ENCODE results near the gene PLA2G2D.

Gene PLA2G2D

DNA sequence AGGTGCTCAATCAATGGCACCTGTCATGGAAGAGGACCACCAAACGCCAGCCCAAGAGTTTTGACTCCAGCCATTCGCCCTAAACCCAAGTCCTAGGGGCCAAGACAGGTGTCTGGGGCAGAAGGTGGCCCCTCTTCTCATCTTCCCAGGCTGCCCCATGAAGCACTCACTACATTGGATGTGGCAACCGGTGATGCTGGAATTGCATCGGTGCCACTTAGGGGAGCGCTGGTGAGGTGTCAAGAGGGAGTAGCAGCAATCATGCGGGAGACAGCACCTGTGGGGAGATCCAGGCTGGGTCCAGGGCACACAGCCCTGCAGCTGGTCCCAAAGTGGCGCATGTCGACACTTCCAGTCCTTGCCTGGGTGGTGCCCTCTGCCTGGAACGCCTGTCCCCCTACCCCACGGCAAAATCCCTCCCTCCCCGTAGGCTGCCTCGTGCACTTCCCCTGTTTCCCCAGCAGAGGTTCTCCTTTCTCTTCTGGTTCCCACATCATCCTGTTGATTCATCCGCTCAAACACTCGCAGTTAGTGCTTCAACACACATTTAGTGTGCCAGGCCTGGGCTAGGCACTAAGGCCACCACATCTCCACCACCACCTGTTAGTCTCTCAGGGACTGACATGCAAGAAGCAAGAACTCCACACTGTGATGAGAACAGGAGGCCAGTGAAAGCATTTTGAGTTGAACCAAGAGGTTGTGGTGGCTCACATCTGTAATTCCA, 18.5 kb downstream of the PLA2G2D start:
- ATAC-seq, result peak; percentile 89
- no peak for TF ChIP-seq ZNF8 (CRISPR knock-in tag; IDR thresholded peaks at IDR 0.05)
- no peak for TF ChIP-seq CSRNP3 (CRISPR knock-in tag; IDR thresholded peaks at IDR 0.05)
- TF ChIP-seq ZFP30 (CRISPR knock-in tag; IDR thresholded peaks at IDR 0.05), result no peak
- no peak for TF ChIP-seq CSDC2 (CRISPR knock-in tag; IDR thresholded peaks at IDR 0.05)
- no peak for TF ChIP-seq GLIS3 (CRISPR knock-in tag; IDR thresholded peaks at IDR 0.05)
- no peak for TF ChIP-seq PPARA (CRISPR knock-in tag; IDR thresholded peaks at IDR 0.05; ENCODE audit: borderline replicate concordance)
- no peak for TF ChIP-seq SNAI2 (CRISPR knock-in tag; IDR thresholded peaks at IDR 0.05)
- no peak for TF ChIP-seq ZFP3 (CRISPR knock-in tag; IDR thresholded peaks at IDR 0.05)
- TF ChIP-seq CREB5 (CRISPR knock-in tag; IDR thresholded peaks at IDR 0.05; ENCODE audit: low read depth), result no peak
- TF ChIP-seq ESRRG (CRISPR knock-in tag; IDR thresholded peaks at IDR 0.05), result no peak
- TF ChIP-seq ZNF565 (CRISPR knock-in tag; conservative IDR thresholded peaks at IDR 0.05; ENCODE audit: low read depth), result no peak
- no peak for TF ChIP-seq TCF4 (CRISPR knock-in tag; IDR thresholded peaks at IDR 0.05; ENCODE audit: borderline replicate concordance)
- no peak for TF ChIP-seq ARNTL (CRISPR knock-in tag; IDR thresholded peaks at IDR 0.05; ENCODE audit: borderline replicate concordance, low read depth)
- TF ChIP-seq, protein P1, sequence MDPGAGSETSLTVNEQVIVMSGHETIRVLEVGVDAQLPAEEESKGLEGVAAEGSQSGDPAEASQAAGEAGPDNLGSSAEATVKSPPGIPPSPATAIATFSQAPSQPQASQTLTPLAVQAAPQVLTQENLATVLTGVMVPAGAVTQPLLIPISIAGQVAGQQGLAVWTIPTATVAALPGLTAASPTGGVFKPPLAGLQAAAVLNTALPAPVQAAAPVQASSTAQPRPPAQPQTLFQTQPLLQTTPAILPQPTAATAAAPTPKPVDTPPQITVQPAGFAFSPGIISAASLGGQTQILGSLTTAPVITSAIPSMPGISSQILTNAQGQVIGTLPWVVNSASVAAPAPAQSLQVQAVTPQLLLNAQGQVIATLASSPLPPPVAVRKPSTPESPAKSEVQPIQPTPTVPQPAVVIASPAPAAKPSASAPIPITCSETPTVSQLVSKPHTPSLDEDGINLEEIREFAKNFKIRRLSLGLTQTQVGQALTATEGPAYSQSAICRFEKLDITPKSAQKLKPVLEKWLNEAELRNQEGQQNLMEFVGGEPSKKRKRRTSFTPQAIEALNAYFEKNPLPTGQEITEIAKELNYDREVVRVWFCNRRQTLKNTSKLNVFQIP (CRISPR knock-in tag; IDR thresholded peaks at IDR 0.05; ENCODE audit: borderline replicate concordance, low read depth), result no peak
- TF ChIP-seq, protein P2, sequence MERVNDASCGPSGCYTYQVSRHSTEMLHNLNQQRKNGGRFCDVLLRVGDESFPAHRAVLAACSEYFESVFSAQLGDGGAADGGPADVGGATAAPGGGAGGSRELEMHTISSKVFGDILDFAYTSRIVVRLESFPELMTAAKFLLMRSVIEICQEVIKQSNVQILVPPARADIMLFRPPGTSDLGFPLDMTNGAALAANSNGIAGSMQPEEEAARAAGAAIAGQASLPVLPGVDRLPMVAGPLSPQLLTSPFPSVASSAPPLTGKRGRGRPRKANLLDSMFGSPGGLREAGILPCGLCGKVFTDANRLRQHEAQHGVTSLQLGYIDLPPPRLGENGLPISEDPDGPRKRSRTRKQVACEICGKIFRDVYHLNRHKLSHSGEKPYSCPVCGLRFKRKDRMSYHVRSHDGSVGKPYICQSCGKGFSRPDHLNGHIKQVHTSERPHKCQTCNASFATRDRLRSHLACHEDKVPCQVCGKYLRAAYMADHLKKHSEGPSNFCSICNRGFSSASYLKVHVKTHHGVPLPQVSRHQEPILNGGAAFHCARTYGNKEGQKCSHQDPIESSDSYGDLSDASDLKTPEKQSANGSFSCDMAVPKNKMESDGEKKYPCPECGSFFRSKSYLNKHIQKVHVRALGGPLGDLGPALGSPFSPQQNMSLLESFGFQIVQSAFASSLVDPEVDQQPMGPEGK (CRISPR knock-in tag; IDR thresholded peaks at IDR 0.05; ENCODE audit: borderline replicate concordance), result no peak
- no peak for TF ChIP-seq TOX (CRISPR knock-in tag; IDR thresholded peaks at IDR 0.05; ENCODE audit: borderline replicate concordance)
- TF ChIP-seq TSHZ2 (CRISPR knock-in tag; IDR thresholded peaks at IDR 0.05), result no peak
- no peak for TF ChIP-seq ZNF70 (CRISPR knock-in tag; IDR thresholded peaks at IDR 0.05)
- no peak for TF ChIP-seq BACH2 (CRISPR knock-in tag; IDR thresholded peaks at IDR 0.05; ENCODE audit: borderline replicate concordance)

DNA sequence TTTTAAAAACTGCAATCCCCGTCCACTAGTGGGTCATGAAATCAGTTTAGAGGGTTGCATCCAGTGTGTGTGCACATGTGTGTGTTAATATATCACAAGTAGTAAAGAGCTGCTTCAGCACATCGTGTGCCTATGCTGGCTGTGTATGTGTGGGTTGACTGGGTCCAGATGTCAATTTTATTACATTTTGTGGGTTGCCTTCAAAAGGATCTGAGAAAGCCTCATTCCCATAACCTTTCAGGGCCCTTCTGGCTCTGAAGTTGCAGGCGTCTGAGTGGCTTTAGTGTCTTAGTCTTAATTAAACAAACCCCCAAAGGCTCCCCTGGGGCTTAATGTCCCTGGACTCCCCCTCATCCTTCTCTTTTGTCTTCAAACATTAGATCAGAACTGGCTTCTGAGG, 19.8 kb downstream of the PLA2G2D start:
- TF ChIP-seq CSRNP3 (CRISPR knock-in tag; IDR thresholded peaks at IDR 0.05) (no peak), BACH2 (CRISPR knock-in tag; IDR thresholded peaks at IDR 0.05; ENCODE audit: borderline replicate concordance) (no peak), ZNF565 (CRISPR knock-in tag; conservative IDR thresholded peaks at IDR 0.05; ENCODE audit: low read depth) (no peak), ZFP3 (CRISPR knock-in tag; IDR thresholded peaks at IDR 0.05) (no peak), PPARA (CRISPR knock-in tag; IDR thresholded peaks at IDR 0.05; ENCODE audit: borderline replicate concordance) (no peak)
- TF ChIP-seq, protein P2 (CRISPR knock-in tag; IDR thresholded peaks at IDR 0.05; ENCODE audit: borderline replicate concordance), result no peak
- ATAC-seq, result no peak
